GM19467 (cell line): ENCODE data around the gene SYTL3.
"Not testable (repeated sequence)": the region's sequence is repeated elsewhere in the genome, so short reads cannot be mapped to it uniquely, and the experiment has no call there.

Source experiments
- ATAC-seq: cut with Tn5 transposase; IDR thresholded peaks from one replicate; pipeline ENCODE4 v1.9.1; 2021; ENCODE audit warnings: mild to moderate bottlenecking, moderate library complexity; ENCODE audit not compliant: unreplicated experiment

Gene SYTL3

DNA sequence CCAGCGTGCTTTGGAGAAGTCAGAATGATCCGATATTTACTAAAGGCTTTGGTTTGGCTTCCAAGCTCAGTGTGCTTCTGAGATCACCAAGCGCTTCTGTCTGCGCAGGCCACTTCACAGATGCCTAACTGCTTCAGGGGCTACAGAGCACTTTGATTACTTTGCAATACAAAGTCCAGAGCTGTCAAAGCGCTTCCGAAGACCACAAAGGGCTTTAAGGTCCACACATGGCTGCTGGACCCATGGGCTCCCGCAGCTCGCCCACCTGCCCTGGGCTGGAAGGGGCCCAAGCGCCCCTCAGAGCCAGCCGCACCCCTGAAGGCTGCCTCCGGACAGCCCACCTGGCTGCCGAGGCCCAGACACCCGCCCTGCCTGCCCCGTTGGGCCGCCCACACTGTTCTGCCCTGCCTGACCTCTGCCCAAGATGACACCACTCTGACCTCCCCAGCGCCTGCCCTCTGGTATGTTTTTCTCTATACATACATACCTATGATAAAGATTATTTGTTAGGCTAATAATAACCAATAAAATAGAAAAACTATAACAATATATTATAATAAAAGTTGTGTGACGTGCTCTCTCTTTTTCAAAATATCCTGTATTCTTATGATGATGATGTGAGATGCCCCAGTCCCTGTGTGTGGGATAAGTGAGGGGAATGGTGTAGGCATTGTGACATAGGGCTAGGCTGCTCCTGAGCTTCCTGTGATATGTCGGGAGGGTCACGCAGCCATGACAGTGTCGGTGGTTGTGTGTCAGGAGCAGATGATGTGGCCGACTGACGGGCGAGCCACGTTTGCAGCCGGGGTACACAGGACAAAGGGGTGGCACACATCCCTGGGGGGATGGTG lies 27.9 kb upstream of the SYTL3 start:
- ATAC-seq: no peak

DNA sequence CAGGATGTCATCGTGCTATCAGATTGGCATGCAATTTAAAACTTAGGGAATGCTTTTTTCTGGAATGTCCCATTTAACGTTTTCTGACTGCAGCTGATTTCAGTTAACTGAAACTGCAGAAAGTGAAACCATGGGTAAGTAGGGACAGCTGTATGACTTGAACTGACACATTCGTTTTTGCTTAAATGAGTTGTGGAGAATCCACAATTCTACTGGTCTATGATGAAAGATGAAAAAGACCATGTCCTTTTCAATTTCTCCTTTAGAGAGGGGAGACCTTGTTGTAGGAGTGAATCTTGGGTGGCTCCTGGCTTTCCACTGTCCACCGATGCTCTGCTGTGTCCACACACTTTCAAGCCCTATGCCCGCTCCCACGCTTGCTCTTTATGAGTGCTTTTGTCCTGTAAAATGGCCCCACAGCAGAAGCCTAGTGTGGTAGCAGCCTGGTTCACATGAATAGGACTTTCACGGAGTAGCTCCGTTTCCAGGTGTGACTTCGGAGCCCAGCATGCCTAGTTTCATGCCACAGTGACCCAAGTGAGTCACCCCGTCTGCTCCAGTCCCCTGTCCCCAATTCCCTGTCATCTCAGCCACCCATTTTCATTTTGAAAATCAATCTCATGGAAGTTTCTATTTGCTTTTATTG lies 27.2 kb upstream of the SYTL3 start:
- no peak for ATAC-seq

DNA sequence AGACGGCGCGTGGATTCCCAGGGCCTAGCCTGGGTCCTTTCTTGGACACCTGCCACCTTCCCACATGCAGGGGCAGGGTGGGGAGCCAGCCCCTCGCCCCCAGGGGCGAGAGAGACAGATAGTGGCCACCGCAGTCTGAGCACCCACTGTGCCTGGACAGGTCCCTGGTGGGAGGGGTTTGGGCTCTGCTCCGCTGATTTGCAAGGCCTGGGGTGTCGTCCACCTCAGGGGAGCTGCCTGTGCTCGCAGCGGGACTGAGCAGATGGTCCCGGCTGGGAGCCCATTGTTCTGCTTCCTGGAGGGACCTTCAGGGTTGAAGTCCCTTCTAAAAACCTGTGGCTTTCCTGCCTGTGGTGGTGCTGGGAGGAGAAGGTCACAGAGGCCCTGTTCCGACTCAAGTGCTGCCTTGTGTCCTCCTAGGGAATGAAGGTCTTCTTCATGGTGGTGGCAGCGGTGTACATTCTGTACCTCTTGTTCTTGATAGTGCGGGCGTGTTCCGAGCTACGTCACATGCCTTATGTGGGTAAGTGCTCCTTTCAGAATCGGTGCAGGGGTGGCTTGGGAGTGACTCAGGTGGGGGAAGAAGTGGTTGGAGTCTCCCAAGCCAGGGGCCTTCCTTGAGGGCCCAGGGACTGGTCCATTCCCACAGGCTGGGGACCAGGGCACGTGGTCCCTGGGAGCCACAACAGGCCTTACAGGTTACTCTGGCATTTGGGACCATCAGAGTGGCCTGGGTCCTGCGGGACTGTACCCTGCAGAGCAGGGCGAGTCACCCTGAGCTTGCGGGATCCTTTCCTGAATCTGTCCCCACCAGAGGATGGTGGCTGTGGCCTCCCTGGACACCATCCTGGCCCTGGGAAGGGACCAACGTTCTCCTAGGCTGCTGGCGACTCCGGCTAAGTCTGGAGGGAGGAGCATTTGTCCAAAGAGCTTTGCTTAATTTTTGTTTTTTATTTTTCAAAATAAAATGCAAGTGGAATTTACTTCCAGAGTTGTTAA lies 24.9 kb upstream of the SYTL3 start:
- no peak for ATAC-seq

DNA sequence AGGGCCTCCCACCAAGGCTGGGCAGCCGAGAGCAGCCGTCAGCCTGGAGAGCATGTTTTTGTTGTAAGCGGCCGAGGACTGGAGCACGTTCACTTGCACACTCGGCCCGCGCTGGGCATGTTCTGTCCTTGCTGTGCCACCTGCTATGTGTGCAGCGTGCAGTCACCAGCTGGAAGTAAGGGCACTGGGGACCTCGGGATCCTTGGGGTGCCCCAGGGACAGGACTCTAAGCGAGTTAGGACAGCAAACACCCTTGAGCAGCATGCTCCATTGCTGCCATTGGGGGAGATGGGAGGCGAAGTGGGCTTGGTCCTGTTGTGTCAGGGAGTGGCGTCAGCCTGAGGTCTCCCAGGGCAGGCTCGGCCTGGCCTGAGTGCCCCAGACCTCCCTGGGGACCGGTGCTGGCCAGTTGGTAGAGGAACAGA lies 24.0 kb upstream of the SYTL3 start:
- no peak for ATAC-seq

DNA sequence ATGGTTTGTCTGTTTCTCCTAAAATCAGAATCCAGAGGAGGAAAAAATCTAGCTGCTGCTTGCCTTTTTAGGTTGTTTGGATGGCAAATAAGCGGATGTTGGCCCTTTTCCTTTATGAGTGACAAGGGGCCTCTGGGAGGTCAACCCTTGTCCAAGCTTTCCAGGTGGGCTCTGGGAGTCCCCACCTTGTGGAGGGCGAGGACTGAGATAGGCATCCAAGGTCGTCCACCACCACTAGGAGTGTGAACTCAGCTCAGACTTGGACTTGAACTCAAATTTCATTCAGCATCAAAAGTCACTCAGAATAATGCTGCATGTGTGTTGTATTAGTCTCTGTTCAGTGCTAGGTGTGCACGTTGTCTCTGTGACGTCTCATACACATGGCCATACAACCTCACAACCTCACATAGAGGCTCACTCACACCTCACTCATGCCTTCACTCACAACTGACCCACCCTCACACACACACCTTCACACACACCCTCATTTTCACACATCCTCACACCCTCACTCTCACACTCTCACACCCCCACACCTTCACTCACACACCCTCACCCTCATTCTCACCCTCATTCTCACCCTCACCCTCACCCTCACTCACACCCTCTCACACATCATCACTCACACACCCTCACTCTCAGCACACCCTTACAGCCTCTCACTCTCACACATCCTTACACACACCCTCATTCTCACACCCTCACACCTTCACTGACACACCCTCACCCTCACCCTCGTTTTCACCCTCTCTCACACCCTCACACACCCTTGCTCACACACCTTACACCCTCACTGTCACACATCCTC lies 23.3 kb upstream of the SYTL3 start:
- no peak for ATAC-seq

DNA sequence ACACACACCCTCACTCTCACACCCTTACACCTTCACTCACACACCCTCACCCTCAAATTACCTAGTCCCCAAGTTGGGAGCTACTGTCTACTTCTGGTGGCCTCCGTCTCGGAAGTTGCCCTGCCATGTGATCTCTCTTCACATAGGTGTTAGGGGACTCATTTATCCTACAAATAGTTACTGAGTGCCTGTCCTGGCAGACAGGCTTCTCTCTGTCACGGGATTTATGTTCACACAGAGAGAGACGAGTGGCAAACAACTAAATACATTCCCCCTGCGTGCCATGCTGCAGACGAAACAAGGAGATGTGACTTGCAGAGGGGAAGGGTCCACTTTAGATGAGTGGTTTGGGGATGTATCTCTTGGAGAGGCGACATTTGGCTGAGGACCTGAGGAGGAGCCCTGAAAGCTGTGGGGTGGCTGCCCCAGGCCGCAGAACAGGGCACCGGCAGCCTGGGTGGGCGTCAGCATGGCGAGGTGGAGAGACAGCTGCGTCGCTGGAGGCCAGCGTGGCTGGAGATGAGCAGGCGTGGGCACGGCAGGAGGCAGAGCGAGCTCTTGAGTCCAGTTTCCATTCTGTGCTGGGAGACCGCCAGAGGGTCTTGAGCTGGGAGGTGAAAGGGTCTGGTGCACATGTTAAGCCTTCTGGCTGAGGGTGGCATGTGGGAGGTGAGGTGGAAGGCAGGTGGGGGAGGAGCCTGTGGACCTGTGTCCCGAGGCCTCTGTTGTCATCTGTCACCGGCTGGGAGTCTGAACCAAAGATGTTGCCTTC lies 22.5 kb upstream of the SYTL3 start:
- no peak for ATAC-seq

DNA sequence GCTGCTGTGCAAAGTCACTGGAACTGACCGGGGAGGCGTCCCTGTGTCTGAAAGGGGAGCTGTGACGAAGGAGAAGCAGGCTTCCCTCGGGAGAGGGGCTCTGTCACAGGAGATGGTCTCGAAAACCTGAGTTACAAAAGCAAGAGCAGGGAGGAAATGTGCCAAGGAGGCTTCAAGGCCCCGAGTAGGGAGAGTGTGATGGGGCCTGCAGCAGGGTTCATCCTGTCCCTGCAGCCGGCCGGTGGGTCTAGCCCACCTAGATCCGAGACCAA lies 22.0 kb upstream of the SYTL3 start:
- no peak for ATAC-seq

DNA sequence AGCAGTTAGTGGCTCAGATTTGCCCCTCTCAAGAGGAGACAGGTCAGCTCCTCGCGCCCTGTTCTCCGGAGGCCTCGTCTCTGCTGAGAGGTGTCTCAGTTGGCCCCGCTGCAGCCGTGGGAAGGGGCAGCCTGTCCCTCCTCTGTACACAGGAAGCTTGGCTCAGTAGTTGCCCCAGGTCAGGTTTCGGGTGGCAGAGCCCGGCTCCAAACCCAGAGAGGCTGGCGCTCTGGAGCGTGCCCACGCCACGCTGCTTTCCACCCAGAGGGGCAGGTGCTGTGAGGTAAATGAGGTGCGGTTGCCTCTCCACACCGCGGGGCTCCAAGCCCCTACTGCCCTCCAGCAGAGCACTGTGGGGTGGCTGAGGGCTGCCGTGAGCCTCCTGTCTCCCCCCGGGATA lies 21.3 kb upstream of the SYTL3 start:
- ATAC-seq: no peak

DNA sequence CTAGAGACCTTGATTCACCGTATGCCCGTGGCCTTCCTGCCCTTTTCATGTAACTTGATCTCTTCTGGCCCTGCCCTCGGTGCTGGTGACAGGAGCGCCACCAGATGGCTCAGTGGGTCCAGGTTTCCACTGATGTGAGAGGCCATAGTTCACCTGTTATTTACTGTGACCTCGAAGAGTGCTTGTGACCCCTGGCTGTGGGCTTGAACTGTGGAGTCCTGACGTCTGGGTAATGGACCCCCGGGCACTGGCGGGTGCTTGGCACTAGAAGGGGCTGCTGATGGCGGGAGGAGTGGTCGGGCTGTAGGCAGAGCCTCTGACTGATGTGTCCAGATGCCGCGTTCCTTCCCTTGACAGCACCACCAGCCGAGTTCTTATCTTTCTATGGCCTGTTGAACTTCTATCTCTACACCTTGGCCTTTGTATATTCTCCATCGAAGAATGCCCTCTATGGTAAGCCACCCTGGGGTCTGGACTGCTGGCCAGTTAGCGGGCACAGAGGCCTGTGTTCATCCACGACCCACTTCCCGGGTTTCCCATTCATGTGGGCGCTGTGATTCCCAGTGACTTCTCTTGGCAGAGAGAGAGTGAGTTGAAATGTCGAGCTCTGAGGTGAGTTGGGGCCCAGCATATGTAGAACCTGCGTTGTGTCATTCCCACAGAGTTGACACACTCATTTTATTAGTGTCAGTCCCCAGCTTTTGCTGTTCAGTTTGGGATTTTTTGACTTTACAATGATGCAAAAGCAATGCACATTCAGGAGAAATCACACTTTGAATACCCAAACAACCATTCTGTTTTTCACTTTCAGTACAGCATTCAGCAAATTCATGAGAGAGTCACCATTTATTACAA lies 20.3 kb upstream of the SYTL3 start:
- no peak for ATAC-seq

DNA sequence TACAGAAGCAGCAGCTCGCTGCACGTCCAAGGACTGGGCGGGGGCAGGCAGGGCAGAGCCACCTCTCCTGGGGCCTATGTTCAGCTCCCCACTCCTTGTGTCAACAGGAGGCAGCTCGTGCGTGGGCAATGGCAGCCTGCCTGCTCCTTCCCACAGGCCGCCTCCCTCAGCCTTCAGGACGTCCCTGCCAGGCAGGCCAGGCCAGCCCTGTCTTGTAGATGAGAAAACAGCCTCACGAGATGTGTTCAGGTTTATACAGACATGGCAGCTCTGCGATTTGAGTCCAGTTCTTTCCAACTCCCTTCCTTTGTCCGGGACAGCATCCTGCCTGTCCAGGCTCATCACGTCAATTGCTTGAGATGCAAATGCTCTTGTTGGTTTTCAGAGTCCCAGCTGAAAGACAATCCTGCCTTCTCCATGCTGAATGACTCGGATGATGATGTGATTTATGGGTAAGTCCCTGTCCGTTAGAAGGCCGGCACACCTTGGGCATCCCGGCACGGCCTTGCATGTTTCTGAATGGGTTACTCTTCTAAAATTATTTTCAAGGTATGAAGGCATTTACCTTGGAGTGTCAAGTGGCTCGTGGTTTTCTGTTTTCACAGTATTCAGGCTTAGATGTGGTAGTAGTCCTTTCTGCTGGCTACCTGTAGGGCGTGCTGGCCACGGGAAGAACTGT lies 18.8 kb upstream of the SYTL3 start:
- no peak for ATAC-seq

DNA sequence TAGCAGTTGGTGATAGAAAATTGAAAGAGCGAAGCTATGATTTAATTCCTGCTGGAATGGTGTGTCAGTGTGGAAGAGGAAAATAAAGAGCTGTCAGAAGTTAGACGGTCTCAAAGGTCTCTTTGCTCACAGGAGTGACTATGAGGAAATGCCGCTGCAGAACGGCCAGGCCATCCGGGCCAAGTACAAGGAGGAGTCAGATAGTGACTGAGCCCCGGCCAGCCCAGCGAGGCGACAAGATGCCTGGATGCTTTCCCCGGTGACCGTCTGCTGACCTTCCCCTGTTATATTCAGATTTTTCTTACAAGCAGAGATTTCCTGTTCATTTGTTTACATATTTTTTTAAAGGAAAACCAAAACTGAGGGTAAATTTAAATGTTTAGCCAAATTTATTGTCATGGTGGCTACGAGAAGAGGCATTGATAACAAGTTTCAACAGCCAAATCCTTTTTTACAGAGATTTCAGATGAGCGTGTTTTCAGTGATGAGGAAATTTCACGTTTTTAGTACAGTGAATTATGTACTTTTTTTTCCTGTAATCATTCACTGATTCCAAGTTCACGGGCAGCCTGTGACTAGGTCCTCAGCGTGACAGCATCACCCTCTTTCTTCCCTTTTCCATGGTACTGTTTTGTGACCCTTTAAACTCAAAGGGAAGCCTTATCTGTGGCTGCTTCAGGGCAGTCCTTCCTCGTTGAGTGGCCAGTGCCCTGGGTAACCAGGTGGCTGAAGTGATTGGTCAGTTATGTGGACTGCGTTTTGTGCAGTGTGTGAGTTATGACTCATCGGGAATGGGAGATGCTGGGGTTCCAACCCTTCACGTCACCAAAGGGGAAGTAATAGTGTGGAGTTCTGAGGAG lies 17.9 kb upstream of the SYTL3 start:
- ATAC-seq: no peak

DNA sequence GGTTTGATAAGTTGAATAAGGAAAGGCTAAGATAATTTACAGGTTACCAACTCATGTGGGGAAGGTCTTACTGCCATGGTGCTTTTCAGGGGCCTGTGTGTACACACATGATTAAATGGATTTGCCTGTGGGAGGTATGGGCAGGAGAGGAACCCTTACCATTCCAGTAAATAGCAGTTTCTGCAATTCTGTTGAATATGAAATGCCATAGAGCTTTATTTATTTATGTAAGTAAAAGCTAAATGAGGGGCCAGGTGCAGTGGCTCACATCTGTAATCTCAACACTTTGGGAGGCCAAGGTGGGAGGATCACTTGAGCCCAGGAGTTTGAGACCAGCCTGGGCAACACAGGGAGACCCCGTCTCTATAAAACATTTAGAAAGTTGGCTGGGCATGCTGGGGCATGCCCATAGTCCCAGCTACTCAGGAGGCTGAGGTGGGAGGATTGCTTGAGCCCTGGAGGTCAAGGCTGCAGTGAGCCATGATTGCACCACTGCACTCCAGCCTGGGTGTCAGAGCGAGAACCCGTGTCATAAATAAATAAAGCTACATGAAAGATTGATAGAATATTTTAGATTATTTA lies 17.2 kb upstream of the SYTL3 start:
- not testable (repeated sequence) for ATAC-seq

DNA sequence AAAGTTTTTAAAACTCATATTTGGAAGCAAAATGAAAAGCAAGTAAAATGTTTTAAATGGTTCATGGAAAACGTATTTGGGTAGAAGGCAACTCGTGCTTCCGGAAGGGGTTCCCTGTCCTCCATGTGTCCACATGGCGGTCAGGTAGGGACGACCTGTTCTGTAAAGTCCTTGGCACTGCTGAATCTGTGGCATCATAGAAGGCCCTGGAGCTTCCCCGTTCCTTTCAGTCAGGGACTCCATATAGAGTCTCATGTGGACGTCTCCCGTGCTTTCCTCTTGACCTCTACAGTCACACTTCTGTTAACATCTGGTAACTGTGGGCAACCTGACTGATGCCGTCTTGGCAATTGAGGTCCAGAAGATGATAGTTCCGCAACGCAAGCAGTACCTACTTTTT lies 16.7 kb upstream of the SYTL3 start:
- ATAC-seq: no peak

DNA sequence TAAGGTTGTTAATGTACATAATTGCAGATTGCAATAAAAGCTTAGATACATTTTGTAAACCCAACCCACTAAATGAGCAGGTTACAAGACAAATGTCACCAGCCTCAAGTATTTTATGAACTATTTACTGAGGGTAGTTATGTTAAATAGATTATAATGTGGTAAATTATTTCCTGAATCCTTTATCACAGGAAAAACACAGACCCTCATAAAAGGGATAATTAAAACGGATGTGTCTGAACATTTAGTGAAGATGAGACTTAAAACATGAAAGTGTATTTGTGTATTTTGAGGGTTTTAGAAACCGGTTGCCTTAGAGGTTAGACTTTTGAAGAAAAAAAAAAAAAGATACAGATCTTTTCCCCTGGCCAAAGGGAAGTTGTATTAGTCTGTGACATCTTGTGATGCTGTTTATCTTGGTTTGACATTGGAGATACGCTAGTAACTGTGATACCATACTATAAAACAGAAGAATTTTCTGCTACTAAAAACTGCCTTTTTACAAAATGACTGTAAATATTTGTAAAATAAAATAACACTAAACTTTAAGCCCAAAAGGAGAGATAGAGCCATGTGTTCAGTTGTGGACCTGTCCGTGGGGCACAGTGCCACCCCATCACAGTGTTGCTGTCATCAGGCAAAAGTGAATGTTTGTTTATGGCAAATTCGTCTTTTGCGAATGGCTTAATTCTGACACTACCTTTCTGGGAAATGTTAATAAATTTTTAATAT lies 15.0 kb upstream of the SYTL3 start:
- ATAC-seq: no peak

DNA sequence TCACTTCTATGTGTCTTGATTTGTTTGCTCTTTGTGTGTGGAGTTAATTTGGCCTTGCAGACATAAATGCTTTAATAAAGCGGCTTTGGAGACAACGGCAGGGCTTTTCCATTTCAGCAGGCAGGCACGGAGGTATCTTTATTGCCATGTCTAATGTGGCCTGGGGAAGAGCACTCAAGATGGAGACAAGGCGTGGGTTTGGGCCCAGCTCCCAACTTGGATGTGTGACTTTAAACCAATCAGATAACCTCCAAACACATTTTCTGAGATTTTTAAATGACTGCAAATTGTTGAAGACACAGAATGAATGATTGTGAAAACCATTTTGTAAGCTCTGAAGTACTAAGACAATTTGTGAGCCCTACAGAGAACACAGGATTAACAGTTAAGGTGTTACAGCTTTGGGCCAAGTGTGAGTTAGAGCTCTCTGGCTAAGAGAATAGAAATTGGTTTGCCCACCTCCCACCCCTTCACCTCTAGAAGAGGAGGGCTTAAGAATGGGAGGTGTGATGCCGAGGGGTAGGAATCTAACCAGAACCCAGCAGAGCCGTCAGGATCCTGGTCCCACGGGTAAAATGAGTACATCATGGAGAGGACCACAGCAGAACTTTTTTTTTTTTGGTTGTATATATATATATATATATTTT lies 14.3 kb upstream of the SYTL3 start:
- ATAC-seq: no peak

DNA sequence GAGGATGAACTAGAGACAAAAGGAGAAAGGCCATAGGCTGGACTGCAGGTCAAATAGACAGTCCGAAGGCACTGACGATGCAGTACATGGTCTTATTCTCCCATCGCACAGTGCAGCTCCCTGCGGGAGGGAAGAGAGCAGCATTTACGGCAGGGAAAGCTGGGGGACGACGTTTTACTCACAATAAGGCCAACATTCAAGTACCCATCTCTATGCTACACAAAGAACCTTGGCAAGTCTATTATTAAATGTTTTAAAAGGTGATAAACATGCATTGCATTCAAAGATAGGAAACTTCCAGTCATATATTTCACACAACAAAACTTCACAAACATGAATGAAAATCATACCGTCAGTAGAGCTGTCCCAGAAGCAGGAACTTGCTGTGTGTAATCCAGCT lies 13.1 kb upstream of the SYTL3 start:
- ATAC-seq: no peak
